ENCODE results near the gene PGC.

Gene PGC

GRCh38 chr6:41747256-41748101 is at the start of gene PGC:
Gene PGC (minus strand): TSS chr6:41747397. CDS start chr6:41747334, 63 bp downstream.
- DNase-seq: no peak

- no peak for DNase-seq
Observed at GRCh38 chr6:41796474-41796873, 49.3 kb upstream of the PGC start.

- DNase-seq: no peak
Observed at GRCh38 chr6:41791984-41792383, 44.8 kb upstream of the PGC start.

GRCh38 chr6:41791305-41791704 is 44.1 kb upstream of the PGC start:
- DNase-seq: no peak

GRCh38 chr6:41790045-41790444 is 42.8 kb upstream of the PGC start:
- DNase-seq: no peak

GRCh38 chr6:41789390-41789724 is 42.2 kb upstream of the PGC start:
- no peak for DNase-seq

GRCh38 chr6:41787219-41787917 is 40.2 kb upstream of the PGC start, which contains the start of gene TOMM6:
Gene TOMM6 (plus strand): TSS chr6:41787694. CDS start chr6:41787698, 4 bp downstream.
- DNase-seq: peak; percentile 91 to 96

GRCh38 chr6:41786451-41787218 is 39.4 kb upstream of the PGC start:
- peak; percentile 49 to 87 for DNase-seq

DNA sequence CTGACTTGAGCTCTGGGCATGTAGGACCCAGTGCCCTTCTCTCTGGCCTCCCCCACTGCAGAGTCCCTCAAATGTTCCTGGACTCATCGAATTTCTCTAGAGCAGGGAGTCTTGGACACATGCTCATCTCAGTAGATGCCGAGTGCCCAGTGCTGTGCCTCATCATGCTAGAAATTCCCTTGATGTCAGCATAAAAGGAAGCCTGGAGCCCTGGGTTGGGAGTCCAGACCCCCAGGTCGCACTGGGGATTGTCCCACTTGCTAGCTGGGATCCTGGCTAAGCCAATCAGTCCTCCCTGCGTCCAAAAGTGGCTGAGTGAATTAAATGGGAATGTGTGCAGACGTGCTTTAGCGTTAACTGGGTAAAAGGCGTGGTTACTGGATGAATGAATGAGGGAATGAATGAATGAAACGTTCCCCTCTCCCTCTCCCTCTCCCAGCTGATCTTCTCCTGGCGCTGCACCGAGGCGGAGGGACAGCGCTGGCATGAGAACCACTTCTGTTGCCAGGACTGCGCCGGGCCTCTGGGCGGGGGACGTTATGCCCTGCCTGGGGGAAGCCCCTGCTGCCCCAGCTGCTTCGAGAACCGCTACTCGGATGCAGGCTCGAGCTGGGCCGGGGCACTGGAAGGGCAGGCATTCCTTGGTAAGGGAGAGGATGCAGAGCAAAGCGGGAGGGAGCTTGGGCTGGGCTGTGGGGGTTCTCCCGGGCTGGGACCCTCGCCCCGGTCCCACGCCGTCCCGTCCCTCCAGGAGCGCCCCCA is 38.7 kb upstream of the PGC start:
- peak in 1 of 2 experiments; percentile 39 for DNase-seq

- DNase-seq: no peak
Observed at GRCh38 chr6:41785254-41785653, 38.1 kb upstream of the PGC start.

GRCh38 chr6:41784581-41785171 is 37.5 kb upstream of the PGC start:
- no peak for DNase-seq

DNA sequence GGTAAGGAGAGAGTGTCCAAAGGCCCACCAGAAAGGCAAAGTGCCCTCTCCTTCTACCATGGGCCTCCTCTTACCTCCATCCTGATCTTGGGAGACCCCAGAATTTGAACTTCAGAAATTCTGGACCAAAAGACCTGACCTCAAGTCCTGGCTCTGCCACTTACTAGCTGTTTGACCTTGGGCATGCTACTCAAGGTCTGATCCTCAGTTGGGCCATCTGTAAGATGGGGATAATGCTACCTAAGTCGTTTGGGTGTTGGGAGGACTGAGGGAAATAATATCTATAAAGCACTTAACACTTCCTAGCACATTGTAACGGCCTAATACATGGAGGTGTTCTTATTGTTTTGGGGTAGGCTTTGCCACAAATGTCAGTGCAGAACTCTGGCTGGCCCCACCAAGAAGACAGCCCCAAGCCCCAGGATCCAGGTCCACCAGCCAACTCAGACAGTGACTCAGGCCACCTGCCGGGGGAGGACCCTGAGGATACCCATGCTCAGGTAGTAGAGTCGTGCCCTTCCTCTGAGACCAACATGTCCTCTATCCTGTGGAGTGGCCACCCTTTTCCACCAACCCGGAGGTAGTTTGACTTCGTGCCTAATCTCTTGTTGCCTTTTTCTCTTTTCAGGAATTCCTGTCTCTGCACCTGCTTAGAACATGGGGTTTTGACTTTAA is 36.0 kb upstream of the PGC start:
- DNase-seq: no peak

DNA sequence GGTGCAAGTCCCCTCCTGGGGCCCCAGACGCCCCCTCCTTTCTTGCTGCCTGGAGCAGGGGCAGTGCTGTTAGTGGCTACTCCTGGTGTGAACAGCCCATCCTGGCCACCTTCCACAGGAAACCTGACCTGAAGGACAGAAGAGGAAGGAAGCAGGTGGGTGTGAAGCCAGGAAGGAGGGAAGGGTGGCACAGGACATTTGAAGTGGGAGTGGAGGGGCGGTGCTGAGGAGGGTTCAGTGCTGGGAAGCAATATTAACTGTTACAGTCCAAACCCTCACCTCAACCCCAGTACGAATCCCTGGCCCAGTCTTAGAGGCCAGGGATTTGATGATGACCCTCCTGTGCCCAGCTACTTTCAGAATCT is 34.2 kb upstream of the PGC start:
- no peak for DNase-seq

DNA sequence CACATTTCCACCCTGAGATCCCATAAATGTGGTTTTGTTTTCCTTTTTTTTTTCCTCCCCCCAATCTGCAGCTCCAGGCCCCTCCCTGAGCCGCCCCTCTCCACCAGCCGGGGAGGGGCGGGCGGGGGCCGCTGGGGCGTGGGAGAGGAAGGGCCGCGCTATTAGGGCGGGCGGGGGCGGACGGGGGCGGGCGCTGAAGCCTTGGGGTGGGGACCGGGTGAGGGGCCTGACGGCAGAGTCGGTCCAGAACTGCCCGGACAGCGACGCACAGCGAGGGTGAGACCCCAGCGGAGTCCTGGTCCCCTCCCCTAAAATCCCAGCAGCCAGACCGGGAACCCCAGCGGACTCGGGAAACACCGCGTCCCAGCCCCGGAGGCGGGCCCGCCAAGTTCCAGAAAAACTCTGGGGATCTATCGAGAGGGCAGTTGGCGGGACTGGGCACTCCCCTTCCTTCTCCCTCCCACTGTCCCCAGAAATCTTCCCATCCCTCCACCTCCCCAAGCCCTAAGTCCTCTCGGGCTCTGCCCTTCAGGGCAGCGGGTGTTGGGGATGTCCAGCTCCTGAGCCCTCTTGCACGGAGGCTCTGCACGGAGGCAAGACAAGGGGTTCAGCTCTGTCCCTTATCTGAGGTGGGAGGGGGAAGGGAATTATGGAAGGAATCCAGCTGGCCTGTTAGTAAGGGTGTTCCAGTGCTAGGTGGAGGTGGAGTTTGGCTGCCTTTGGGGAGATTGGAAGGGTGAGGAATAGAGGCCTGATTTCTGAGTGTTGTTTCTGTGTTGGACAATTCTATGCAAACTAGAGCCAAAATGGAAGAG is 33.6 kb upstream of the PGC start, which contains the start of gene PRICKLE4:
PRICKLE4 (plus strand) TSS at position 232 of the 815 bp plus-strand sequence. CDS start 2,692 bp downstream, outside the sequence.
- DNase-seq: peak in 1 of 2 experiments; percentile 11

GRCh38 chr6:41779788-41780550 is 32.8 kb upstream of the PGC start, which contains the start of gene FRS3:
Gene FRS3 (minus strand): TSS chr6:41779900. CDS start chr6:41776987, 2,913 bp downstream.
- DNase-seq: peak; percentile 88 to 96

DNA sequence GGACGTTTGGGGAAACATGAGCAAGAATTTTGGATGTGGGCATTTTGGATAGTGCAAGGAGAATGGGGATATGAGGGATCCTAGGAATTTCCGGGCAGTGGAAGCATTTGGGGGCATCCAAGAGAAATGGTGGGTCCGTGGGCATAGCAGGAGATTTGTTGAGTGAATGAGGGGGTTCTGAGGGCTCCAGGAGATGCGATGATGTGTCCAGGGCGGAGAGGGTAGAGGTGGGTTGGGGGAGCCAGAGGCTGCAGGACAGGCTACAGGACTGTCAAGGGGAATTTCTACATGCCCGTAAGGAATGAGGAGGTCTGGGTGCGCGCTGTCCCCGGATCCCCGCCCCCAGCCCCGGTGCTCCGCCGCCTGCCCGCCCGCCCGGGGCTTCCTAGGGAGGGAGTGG is 32.1 kb upstream of the PGC start:
- no peak for DNase-seq

DNA sequence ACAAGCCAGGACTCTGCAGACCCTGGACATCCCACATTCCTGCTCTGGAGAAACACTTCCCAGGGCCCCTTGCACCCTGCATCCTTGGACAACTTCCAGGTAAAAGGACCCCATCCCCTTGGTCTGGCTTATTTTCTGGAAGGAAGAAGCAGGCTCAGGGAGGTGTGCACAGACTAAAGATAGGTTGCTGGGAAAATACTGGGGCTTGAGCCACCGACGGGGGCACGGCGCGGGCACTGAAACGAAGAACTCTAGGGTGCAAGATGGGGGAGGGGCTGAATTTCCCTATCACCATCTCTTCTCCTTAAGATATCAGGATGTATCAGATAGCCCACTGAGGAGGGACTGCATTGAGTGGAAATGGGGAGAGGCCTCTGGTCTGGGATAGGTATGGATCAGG is 31.7 kb upstream of the PGC start:
- DNase-seq: no peak

- no peak for DNase-seq
Observed at GRCh38 chr6:41777551-41778285, 30.5 kb upstream of the PGC start.

- no peak for DNase-seq
Observed at GRCh38 chr6:41775293-41775882, 28.2 kb upstream of the PGC start.

Data from NCI-H446 (cell line).